ENCODE data around the gene ENPP4.

The ENPP4 gene

DNA sequence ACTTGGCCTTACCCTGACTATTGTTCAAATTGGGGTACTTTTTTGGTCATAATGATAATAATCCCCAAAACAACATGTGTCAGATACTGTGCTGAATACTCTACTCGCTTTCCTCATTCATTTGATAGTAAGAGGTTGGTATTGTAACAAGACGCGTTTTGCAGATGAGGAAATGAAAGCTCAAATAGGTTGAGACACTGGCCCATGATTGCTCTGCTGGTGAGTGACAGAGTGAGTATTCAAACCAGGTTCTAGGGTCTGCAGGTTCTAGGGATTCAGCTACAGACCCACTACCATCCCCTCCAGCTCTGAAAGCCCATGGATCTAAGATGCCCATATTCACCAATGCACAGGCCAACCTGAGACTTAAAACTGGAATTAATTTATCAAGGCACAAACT lies 1.3 kb upstream of the ENPP4 start:
- POLR2A ChIA-PET: interaction anchor here (1.8 kb wide), 1 partner anchor 10 kb away, joined by 9 read pairs; no protein-coding TSS in a partner anchor
- H3K4me3 ChIP-seq (ENCODE audit: low read depth, low read length): no peak overlapping the region
- TF ChIP-seq, protein P1, sequence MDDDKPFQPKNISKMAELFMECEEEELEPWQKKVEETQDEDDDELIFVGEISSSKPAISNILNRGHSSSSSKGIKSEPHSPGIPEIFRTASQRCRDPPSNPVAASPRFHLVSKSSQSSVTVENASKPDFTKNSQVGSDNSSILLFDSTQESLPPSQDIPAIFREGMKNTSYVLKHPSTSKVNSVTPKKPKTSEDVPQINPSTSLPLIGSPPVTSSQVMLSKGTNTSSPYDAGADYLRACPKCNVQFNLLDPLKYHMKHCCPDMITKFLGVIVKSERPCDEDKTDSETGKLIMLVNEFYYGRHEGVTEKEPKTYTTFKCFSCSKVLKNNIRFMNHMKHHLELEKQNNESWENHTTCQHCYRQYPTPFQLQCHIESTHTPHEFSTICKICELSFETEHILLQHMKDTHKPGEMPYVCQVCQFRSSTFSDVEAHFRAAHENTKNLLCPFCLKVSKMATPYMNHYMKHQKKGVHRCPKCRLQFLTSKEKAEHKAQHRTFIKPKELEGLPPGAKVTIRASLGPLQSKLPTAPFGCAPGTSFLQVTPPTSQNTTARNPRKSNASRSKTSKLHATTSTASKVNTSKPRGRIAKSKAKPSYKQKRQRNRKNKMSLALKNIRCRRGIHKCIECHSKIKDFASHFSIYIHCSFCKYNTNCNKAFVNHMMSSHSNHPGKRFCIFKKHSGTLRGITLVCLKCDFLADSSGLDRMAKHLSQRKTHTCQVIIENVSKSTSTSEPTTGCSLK (tag by site-specific recombination; IDR thresholded peaks at IDR 0.05): no peak
- TF ChIP-seq ZFP69B (tag by site-specific recombination; IDR thresholded peaks at IDR 0.05) (no peak), ZFHX2 (tag by site-specific recombination; conservative IDR thresholded peaks at IDR 0.05) (no peak), ZNF335 (tag by site-specific recombination; conservative IDR thresholded peaks at IDR 0.05) (no peak), HOXC10 (CRISPR knock-in tag; IDR thresholded peaks at IDR 0.05) (no peak), SP7 (tag by site-specific recombination; IDR thresholded peaks at IDR 0.05) (no peak), ZNF610 (tag by site-specific recombination; IDR thresholded peaks at IDR 0.05; ENCODE audit: borderline replicate concordance) (no peak), ZSCAN30 (tag by site-specific recombination; IDR thresholded peaks at IDR 0.05) (no peak), ZNF530 (tag by site-specific recombination; IDR thresholded peaks at IDR 0.05; ENCODE audit: low read depth) (no peak), ZNF555 (tag by site-specific recombination; conservative IDR thresholded peaks at IDR 0.05) (no peak), ZNF341 (tag by site-specific recombination; IDR thresholded peaks at IDR 0.05; ENCODE audit: low read depth) (no peak), ZNF596 (tag by site-specific recombination; IDR thresholded peaks at IDR 0.05) (no peak), ZNF792 (tag by site-specific recombination; IDR thresholded peaks at IDR 0.05) (no peak), YY1 (tag by site-specific recombination; IDR thresholded peaks at IDR 0.05) (no peak), ZEB2 (tag by site-specific recombination; IDR thresholded peaks at IDR 0.05) (no peak), ZNF248 (tag by site-specific recombination; IDR thresholded peaks at IDR 0.05) (no peak), ZNF184 (tag by site-specific recombination; IDR thresholded peaks at IDR 0.05) (no peak)
- TF ChIP-seq, protein P2, sequence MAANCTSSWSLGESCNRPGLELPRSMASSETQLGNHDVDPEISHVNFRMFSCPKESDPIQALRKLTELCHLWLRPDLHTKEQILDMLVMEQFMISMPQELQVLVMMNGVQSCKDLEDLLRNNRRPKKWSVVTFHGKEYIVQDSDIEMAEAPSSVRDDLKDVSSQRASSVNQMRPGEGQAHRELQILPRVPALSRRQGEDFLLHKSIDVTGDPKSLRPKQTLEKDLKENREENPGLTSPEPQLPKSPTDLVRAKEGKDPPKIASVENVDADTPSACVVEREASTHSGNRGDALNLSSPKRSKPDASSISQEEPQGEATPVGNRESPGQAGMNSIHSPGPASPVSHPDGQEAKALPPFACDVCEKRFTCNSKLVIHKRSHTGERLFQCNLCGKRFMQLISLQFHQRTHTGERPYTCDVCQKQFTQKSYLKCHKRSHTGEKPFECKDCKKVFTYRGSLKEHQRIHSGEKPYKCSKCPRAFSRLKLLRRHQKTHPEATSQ (tag by site-specific recombination; IDR thresholded peaks at IDR 0.05): no peak
- TF ChIP-seq, protein P3, sequence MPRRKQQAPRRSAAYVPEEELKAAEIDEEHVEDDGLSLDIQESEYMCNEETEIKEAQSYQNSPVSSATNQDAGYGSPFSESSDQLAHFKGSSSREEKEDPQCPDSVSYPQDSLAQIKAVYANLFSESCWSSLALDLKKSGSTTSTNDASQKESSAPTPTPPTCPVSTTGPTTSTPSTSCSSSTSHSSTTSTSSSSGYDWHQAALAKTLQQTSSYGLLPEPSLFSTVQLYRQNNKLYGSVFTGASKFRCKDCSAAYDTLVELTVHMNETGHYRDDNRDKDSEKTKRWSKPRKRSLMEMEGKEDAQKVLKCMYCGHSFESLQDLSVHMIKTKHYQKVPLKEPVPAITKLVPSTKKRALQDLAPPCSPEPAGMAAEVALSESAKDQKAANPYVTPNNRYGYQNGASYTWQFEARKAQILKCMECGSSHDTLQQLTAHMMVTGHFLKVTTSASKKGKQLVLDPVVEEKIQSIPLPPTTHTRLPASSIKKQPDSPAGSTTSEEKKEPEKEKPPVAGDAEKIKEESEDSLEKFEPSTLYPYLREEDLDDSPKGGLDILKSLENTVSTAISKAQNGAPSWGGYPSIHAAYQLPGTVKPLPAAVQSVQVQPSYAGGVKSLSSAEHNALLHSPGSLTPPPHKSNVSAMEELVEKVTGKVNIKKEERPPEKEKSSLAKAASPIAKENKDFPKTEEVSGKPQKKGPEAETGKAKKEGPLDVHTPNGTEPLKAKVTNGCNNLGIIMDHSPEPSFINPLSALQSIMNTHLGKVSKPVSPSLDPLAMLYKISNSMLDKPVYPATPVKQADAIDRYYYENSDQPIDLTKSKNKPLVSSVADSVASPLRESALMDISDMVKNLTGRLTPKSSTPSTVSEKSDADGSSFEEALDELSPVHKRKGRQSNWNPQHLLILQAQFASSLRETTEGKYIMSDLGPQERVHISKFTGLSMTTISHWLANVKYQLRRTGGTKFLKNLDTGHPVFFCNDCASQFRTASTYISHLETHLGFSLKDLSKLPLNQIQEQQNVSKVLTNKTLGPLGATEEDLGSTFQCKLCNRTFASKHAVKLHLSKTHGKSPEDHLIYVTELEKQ (tag by site-specific recombination; IDR thresholded peaks at IDR 0.05; ENCODE audit: borderline replicate concordance): no peak
- TF ChIP-seq, protein P4, sequence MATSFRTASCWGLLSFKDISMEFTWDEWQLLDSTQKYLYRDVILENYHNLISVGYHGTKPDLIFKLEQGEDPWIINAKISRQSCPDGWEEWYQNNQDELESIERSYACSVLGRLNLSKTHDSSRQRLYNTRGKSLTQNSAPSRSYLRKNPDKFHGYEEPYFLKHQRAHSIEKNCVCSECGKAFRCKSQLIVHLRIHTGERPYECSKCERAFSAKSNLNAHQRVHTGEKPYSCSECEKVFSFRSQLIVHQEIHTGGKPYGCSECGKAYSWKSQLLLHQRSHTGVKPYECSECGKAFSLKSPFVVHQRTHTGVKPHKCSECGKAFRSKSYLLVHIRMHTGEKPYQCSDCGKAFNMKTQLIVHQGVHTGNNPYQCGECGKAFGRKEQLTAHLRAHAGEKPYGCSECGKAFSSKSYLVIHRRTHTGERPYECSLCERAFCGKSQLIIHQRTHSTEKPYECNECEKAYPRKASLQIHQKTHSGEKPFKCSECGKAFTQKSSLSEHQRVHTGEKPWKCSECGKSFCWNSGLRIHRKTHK (tag by site-specific recombination; IDR thresholded peaks at IDR 0.05): no peak
- H3K36me3 ChIP-seq (ENCODE audit: control insufficient read depth in 2 of 2, insufficient read depth in 1 of 2, low read length in 2 of 2): no peaks in the 10 kb centered on the region
- H3K9me3 ChIP-seq (ENCODE audit: control insufficient read depth, insufficient read depth, low read depth, low read length): no peaks in the 10 kb centered on the region
- H3K4me1 ChIP-seq (ENCODE audit: control insufficient read depth, insufficient read depth, low read length): no peaks in the 10 kb centered on the region
- no peak overlapping the region for H3K27ac ChIP-seq (ENCODE audit: extremely low read depth, low read depth, low read length)
- CTCF ChIA-PET: interaction anchor here (0.6 to 3.3 kb wide), 5 partner anchors 38 to 825 kb away, joined by 3 to 14 read pairs (median 3); no protein-coding TSS in a partner anchor
